HL-60/S4 treated with phorbol 12-myristate 13-acetate at 8.2 ng/mL for 4 days and 3 days (cell line): Measurements from ENCODE around the gene PPFIBP1.
"Not testable (repeated sequence)": the region's sequence is repeated elsewhere in the genome, so short reads cannot be mapped to it uniquely, and the experiment has no call there.

ENCODE experiments used
- in situ Hi-C: fragments of 300-500 bp; cut with MboI; formaldehyde crosslinking; loops from 2 replicates; pipeline ENCODE4 v1.15.0; 2022; ENCODE audit warnings: low sequenced_read_pairs

The PPFIBP1 gene

GRCh38 chr12:27585739-27586265 lies 61.8 kb downstream of the PPFIBP1 start:
- in situ Hi-C loops = no loop called here

- in situ Hi-C loops = not testable (repeated sequence)
Observed at GRCh38 chr12:27588075-27588730, 64.2 kb downstream of the PPFIBP1 start.

GRCh38 chr12:27588776-27589175 lies 64.8 kb downstream of the PPFIBP1 start:
- in situ Hi-C loops = no loop called here

- in situ Hi-C loops = no loop called here
Observed at GRCh38 chr12:27589419-27589818, 65.4 kb downstream of the PPFIBP1 start.

- in situ Hi-C loops = not testable (repeated sequence)
Observed at GRCh38 chr12:27591698-27592097, 67.7 kb downstream of the PPFIBP1 start.

GRCh38 chr12:27592548-27592947 lies 68.5 kb downstream of the PPFIBP1 start:
- in situ Hi-C loops = no loop called here

- in situ Hi-C loops = no loop called here
Observed at GRCh38 chr12:27593266-27593665, 69.3 kb downstream of the PPFIBP1 start.

- in situ Hi-C loops = no loop called here
Observed at GRCh38 chr12:27595231-27595642, 71.2 kb downstream of the PPFIBP1 start.

- in situ Hi-C loops = not testable (repeated sequence)
Observed at GRCh38 chr12:27598866-27599265, 74.9 kb downstream of the PPFIBP1 start.

GRCh38 chr12:27601056-27601828 lies 77.2 kb downstream of the PPFIBP1 start:
- in situ Hi-C loops = not testable (repeated sequence)

GRCh38 chr12:27602516-27602915 lies 78.5 kb downstream of the PPFIBP1 start:
- in situ Hi-C loops = no loop called here

GRCh38 chr12:27604431-27604830 lies 80.4 kb downstream of the PPFIBP1 start:
- in situ Hi-C loops = no loop called here

GRCh38 chr12:27606986-27607385 lies 83.0 kb downstream of the PPFIBP1 start:
- in situ Hi-C loops = no loop called here

- in situ Hi-C loops = no loop called here
Observed at GRCh38 chr12:27607591-27607990, 83.6 kb downstream of the PPFIBP1 start.

- in situ Hi-C loops = no loop called here
Observed at GRCh38 chr12:27608890-27609289, 84.9 kb downstream of the PPFIBP1 start.

- in situ Hi-C loops = no loop called here
Observed at GRCh38 chr12:27610374-27610773, 86.4 kb downstream of the PPFIBP1 start.

- in situ Hi-C loops = no loop called here
Observed at GRCh38 chr12:27614386-27614785, 90.4 kb downstream of the PPFIBP1 start.

GRCh38 chr12:27614866-27615265 lies 90.9 kb downstream of the PPFIBP1 start:
- in situ Hi-C loops = no loop called here

- in situ Hi-C loops = no loop called here
Observed at GRCh38 chr12:27615331-27615891, 91.4 kb downstream of the PPFIBP1 start.

- in situ Hi-C loops = no loop called here
Observed at GRCh38 chr12:27616356-27617142, 92.5 kb downstream of the PPFIBP1 start.

- in situ Hi-C loops = no loop called here
Observed at GRCh38 chr12:27618836-27619235, 94.8 kb downstream of the PPFIBP1 start.
